Prostate gland (tissue), 2 donors: ENCODE measurements around the gene NOTO.

ENCODE experiments used
- POLR2A ChIP-seq: fragments of 450-650 bp; IDR thresholded peaks from one replicate; pipeline ENCODE4 v1.6.1; 2016; ENCODE audit warnings: antibody characterized with exemption, mild to moderate bottlenecking
- POLR2AphosphoS5 ChIP-seq: sonication (generic); formaldehyde crosslinking; IDR thresholded peaks from one replicate; pipeline ENCODE4 v1.6.1; 2017; ENCODE audit warnings: antibody characterized with exemption
- TF ChIP-seq, protein P1 (sequence below), 4 experiments: fragments of 200-600 bp in 2 of 4; fragments of 450-650 bp in 2 of 4; sonication (generic) in 2 of 4; IDR thresholded peaks; 1 replicate in 3 of 4; 2 replicates in 1 of 4; pipeline ENCODE4 v1.5.1; 2016 to 2019; ENCODE audit warnings: antibody characterized with exemption in 4 of 4, mild to moderate bottlenecking in 2 of 4, moderate library complexity in 2 of 4

DNA sequence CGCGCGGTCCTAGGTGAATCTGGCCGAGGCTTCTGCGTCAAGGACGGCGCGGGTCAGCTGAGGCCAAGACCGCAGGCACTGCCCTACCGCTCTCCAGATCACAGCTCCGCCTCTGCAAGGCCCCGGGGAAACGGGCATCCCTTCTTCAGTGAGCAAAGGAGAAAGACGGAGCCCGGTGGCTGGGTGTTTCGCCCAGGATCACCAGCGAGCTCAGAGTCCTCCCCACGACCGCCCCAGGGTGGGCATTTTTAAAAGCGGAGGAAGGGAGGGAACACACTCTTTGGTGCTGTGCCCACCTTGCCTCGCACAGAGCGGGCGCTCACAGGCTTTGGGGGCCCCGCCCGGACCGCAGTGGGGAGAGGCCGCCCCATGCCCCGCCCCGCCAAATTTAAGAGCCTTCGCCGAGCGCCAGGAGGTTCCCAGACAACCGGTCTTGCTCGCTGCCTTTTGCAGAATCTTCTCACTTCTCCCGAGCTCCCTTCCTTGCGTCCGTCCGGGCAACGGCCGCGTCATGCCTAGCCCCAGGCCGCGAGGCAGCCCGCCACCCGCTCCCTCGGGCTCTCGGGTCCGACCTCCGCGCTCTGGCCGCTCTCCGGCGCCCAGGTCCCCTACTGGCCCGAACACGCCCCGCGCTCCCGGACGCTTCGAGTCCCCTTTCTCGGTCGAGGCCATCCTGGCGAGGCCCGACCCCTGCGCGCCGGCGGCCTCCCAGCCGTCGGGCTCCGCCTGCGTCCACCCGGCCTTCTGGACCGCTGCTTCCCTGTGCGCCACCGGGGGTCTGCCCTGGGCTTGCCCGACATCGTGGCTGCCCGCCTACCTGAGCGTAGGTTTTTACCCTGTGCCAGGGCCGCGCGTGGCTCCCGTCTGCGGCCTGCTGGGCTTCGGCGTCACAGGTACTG, at the start of gene NOTO:
- TF ChIP-seq, protein P1, sequence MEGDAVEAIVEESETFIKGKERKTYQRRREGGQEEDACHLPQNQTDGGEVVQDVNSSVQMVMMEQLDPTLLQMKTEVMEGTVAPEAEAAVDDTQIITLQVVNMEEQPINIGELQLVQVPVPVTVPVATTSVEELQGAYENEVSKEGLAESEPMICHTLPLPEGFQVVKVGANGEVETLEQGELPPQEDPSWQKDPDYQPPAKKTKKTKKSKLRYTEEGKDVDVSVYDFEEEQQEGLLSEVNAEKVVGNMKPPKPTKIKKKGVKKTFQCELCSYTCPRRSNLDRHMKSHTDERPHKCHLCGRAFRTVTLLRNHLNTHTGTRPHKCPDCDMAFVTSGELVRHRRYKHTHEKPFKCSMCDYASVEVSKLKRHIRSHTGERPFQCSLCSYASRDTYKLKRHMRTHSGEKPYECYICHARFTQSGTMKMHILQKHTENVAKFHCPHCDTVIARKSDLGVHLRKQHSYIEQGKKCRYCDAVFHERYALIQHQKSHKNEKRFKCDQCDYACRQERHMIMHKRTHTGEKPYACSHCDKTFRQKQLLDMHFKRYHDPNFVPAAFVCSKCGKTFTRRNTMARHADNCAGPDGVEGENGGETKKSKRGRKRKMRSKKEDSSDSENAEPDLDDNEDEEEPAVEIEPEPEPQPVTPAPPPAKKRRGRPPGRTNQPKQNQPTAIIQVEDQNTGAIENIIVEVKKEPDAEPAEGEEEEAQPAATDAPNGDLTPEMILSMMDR (IDR thresholded peaks at IDR 0.05), result no peak
- TF ChIP-seq POLR2A (no peak), POLR2AphosphoS5 (no peak)
